ENCODE results near the gene MAGEE2.
"Not testable (repeated sequence)": the region's sequence is repeated elsewhere in the genome, so short reads cannot be mapped to it uniquely, and the experiment has no call there.

MAGEE2 gene

DNA sequence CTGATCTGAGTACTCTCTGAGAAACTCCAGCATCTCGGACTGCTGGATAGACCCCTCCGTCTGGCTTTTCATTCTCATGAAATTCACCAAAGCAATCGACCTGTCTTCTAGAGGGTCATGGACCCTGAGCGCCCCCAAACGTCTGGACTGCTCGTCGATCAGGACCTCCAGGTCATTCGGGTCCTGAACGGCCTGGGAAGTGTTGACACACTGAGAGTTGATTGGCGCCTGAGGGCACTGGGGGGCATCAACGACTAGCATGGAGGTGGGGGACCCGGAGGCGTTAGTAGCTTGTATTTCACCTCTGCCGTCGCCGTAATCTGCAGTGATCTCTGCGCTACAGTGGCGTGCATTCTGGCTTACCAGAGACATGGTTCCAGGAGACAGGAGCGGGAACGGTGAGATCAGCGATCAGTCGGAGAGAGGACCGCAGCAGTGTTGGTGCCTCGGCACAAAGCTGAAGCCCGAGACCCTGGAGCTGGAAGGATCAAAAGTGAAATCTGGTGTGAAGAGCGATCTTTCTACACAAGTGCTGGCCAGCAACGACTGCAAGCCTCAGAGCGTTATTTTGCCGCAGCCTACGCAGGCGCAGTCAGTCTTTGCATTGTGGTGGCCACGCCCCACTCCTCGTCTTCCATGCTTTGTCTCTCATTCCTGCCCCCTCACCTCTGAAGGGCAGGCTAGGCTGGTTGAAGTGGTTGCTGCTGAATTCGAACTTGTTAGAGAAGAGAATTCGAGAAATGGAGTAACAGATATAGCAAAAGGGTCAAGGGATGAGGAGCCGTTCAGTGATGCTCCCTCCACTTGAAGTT is at the start of gene MAGEE2:
Gene MAGEE2, minus strand, starts transcription at position 575 of the 812 bp plus-strand sequence. Its CDS starts 203 bp downstream, at position 372.
- ATAC-seq = no peak

GRCh38 chrX:75786290-75786689 is 1.2 kb upstream of the MAGEE2 start:
- ATAC-seq = no peak

GRCh38 chrX:75781611-75782010 is 3.4 kb downstream of the MAGEE2 start:
- no peak for ATAC-seq

GRCh38 chrX:75768063-75768462 is 17.0 kb downstream of the MAGEE2 start:
- not testable (repeated sequence) for ATAC-seq

- ATAC-seq = no peak
Observed at GRCh38 chrX:75748431-75748830, 36.6 kb downstream of the MAGEE2 start.

GRCh38 chrX:75746891-75747639 is 38.0 kb downstream of the MAGEE2 start:
- ATAC-seq = peak; percentile 56 to 69

All from activated CD4-positive, CD25-positive, alpha-beta regulatory T cell treated with anti-CD3 and anti-CD28 coated beads, Interleukin-2, amount 50 U/mL, for 24 hours (primary cell).